GM21526 (cell line): Measurements from ENCODE around the gene ACTR6.
A peak's percentile ranks its signal among the peaks of the same experiment; 100 is the strongest.

Source experiments
- ATAC-seq: cut with Tn5 transposase; IDR thresholded peaks from one replicate; pipeline ENCODE4 v1.9.1; 2021; ENCODE audit warnings: moderate library complexity; ENCODE audit not compliant: unreplicated experiment, low FRiP score

Gene ACTR6

DNA sequence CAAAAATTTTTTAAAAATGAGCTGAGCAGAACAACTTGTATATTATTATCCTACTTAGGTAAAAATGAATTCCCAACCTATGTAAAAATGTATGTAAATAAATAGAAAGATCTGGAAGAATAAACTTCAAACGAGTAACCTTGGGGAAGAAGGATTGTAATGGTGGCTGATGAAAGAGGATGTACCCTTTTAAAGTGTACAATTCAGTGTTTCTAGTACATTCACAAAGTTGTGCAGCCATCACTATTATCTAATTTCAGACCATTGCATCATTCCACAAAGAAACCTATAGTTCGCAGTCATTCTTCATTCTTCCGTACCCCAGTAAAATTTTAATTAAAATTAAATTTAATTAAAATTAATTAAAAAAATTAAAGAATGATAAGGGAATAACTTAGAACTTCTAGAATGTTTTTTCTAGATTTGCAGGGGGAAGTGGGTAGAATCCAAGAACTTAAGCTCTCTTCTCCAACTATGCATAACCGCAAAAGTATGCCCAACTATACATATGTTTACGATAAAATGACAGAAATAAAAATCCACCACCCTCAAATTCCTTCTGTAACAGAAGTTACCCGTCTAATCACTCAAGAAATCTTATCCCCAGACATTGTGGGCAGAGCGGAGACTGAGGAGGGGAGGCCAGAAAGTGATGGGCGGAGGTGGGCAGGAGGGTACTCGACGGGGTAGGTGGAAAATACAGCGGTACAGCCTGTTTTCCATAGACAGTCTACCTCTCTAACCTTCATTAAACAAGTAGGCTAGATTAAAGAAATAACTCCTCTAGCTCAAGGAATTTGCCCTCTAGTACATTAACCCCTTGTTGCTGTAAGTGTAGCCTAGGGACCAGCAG, 65.3 kb downstream of the ACTR6 start:
- peak; percentile 20 for ATAC-seq

DNA sequence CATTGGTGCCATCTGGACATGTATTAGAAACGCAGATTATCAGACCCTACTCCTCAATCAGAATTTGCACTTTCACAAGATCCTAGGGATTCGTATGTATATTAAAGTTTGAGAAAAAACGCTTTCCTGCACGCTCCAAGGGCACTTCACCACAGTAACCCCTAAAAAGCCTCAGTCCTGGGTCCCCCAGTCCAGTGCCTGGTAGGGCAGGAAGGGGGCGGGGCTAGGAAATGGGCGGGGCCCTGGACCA, 65.9 kb downstream of the ACTR6 start:
- peak; percentile 85 for ATAC-seq

DNA sequence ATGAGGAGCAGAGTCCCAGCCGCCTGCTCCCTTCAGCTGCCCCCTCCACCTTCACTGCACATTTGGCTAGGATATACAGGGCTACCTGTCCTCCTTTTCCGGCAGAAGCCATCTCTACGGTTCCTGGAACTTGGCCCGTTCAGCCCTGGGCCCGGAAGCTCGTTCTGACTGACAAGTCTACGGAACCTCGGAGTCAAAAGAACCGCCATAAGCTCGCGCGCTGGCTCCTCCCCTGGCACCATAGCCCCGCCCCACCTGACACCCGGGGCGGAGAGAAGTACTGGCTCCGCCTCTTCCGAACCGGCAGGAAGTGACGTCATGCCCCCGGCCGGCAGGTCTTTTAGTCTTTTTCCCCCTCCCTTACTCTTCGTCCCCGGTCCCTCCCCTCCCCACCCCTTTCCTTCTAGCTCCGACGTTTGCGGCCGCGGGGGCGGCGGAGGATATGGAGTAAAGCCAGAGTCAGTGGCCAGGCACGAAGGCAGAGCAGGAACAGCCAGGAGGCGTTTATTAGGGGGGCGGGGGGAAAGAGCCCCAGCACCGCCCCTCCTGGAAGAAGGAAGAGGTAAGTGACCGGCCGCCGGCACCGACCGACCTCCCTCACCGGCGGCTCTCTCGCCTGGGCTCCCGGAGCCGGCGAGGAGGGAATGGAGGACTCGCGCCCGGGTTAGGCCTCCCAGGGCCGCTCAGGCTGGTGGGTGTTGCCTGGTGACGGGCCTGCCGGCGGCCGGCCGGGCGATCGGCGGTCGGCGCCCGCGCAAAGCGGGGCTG, 66.4 kb downstream of the ACTR6 start, which contains the start of the genes DEPDC4 and SCYL2:
Gene DEPDC4 (minus strand): TSS at position 245 of the 768 bp plus-strand sequence. CDS start 3 bp downstream, at position 242.
Gene SCYL2 (plus strand): TSS at position 343 of the 768 bp plus-strand sequence. CDS start 15,794 bp downstream, outside the sequence.
- peak; percentile 92 for ATAC-seq

DNA sequence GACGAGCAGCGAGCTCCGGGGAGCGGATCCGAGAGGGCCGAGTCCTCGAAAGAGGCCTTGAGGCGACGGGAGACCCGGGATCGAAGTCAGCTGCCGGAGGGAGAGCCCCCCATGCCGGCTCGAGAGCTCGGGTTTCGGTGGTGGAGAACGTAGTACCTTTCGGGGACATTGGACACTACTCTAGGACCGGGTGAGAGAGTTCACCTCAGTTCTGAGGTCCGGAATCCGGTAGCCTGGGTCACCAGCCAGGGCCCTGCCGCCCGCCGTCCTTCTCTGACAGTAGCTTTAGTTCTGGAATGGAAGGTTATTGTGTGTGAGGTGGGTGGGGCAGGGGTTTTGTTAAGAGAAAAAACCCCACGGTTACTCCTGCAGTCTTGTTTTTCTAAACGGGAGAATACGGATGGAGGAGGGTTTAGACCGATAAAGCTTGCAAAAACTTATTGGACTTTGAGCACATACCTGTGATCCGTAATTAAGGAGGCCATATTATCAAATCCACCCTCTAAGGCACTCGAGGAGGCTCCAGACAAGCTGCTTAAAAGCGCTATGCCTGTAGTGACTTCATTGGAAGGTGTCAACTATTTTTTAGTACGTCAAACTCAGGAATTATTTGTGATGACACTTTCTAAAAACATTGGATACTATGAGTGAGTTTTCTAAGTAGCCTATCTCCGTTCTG, 67.1 kb downstream of the ACTR6 start:
- ATAC-seq = peak; percentile 10

DNA sequence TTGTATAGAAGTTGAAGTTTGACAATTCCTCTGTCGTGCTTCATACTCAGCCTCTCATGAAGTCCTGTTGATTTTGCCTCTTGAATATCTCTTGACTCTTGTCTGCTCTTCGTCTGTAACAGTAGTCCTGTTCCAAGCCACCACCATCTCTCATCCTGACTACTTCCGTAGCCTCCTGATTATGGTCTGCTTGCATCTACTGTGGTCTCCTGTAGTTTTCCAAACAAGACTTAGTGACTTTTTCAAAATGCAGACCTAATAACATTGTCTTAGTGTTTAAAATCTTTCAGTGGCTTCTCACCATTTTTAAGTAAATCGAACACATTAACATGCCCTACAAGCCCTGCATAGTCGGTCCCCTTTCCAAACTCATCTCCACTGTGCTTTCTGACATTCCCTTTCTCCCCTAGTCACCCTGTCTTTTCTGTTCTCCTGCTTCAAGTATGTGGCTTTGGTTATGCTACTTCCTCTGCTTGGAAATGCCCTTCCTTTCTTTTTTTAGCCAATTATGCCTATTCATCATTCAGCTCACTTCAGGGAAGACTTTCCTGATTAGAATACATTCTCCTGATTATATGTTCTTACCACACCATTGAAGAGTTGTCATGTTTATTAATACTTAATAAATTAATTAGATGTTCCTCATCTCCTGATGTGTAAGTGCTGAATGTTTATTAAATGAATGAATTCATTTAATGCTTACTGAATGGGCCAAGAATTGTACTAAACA, 68.4 kb downstream of the ACTR6 start:
- ATAC-seq = no peak

DNA sequence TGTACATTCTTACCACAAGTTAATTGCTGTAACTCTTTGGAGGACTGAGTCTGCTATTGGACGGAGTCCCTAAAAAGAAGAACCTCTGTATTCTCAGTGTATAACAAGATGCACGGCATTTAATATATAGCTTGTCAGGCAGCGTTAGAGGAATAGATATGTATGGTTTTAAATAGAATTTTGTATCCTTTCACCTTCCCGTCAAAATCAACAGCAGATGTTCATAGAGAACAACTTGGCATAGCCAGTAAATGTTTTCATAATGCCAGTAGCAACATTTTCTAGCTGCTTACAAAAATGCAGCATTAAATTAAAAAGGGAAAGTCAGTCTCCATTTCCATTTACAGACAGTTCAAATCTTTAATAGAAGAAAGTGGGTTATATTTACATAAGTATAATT, 73.2 kb downstream of the ACTR6 start:
- no peak for ATAC-seq
